NCI-H146 treated with DMSO at 0.1 percent for 48 hours (cell line): ENCODE results near the gene ASTN1.

ENCODE experiments used
- DNase-seq: peaks from one replicate; lab custom pipeline; 2025; ENCODE audit not compliant: unreplicated experiment; lab: John Stamatoyannopoulos, UW

ASTN1 gene

GRCh38 chr1:177165069-177165439, 542 bp upstream of the ASTN1 start:
- no peak for DNase-seq

- DNase-seq: no peak
Measured at GRCh38 chr1:177163844-177164379, 600 bp downstream of the ASTN1 start.

- no peak for DNase-seq
Measured at GRCh38 chr1:177162243-177162642, 2.3 kb downstream of the ASTN1 start.

- DNase-seq: no peak
Measured at GRCh38 chr1:177146499-177146898, 18.0 kb downstream of the ASTN1 start.

- no peak for DNase-seq
Measured at GRCh38 chr1:177145106-177146070, 19.1 kb downstream of the ASTN1 start.

GRCh38 chr1:177142791-177143271, 21.7 kb downstream of the ASTN1 start:
- no peak for DNase-seq

GRCh38 chr1:177142010-177142409, 22.5 kb downstream of the ASTN1 start:
- DNase-seq: no peak

- no peak for DNase-seq
Measured at GRCh38 chr1:177138347-177138746, 26.2 kb downstream of the ASTN1 start.

- no peak for DNase-seq
Measured at GRCh38 chr1:177137814-177138213, 26.7 kb downstream of the ASTN1 start.

- DNase-seq: no peak
Measured at GRCh38 chr1:177135250-177135649, 29.3 kb downstream of the ASTN1 start.

GRCh38 chr1:177133977-177134538, 30.5 kb downstream of the ASTN1 start:
- DNase-seq: no peak

GRCh38 chr1:177132141-177132540, 32.4 kb downstream of the ASTN1 start:
- no peak for DNase-seq

- no peak for DNase-seq
Measured at GRCh38 chr1:177131723-177132122, 32.8 kb downstream of the ASTN1 start.

- no peak for DNase-seq
Measured at GRCh38 chr1:177130451-177130945, 34.0 kb downstream of the ASTN1 start.

- DNase-seq: no peak
Measured at GRCh38 chr1:177128665-177129281, 35.7 kb downstream of the ASTN1 start.

- DNase-seq: no peak
Measured at GRCh38 chr1:177126267-177126666, 38.2 kb downstream of the ASTN1 start.

- no peak for DNase-seq
Measured at GRCh38 chr1:177124577-177125278, 39.8 kb downstream of the ASTN1 start.

GRCh38 chr1:177122461-177123251, 41.9 kb downstream of the ASTN1 start:
- no peak for DNase-seq

GRCh38 chr1:177119311-177119710, 45.2 kb downstream of the ASTN1 start:
- no peak for DNase-seq

- no peak for DNase-seq
Measured at GRCh38 chr1:177118901-177119300, 45.6 kb downstream of the ASTN1 start.
